Spleen (tissue), 11 donors: ENCODE data around the gene TCOF1. TPM values are rescaled to one million over a fixed set of nuclear protein-coding genes. Genes with fewer than 3 reads are reported as not detected.

Source experiments
- DNase-seq: peaks from one replicate; pipeline ENCODE4 v3.0.0-alpha.2; 2020
- H3K27ac ChIP-seq, 8 donors: fragments of 200-600 bp; sonication (generic) in 7 of 8; 1 replicate in 4 of 8; 2 replicates in 4 of 8; pipeline versions ENCODE4 v1.5.0 to v1.8.0; 2016 to 2021; ENCODE audit warnings: inconsistent platforms in 4 of 8, mild to moderate bottlenecking in 4 of 8, moderate library complexity in 1 of 8
- H3K27me3 ChIP-seq, 7 donors: fragments of 200-600 bp; sonication (generic) in 6 of 7; replicated peaks in 1 of 7; 1 replicate in 4 of 7; 2 replicates in 3 of 7; pipeline versions ENCODE4 v1.5.0 to v1.8.0; 2016 to 2021; ENCODE audit warnings: inconsistent platforms in 3 of 7, mild to moderate bottlenecking in 1 of 7
- H3K36me3 ChIP-seq, 6 donors: fragments of 200-600 bp; sonication (generic) in 5 of 6; 1 replicate in 4 of 6; 2 replicates in 2 of 6; pipeline versions ENCODE4 v1.5.0 to v1.8.0; 2016 to 2021; ENCODE audit warnings: inconsistent platforms in 2 of 6
- H3K4me1 ChIP-seq, 6 donors: fragments of 200-600 bp; sonication (generic) in 5 of 6; 1 replicate in 3 of 6; 2 replicates in 3 of 6; pipeline versions ENCODE4 v1.5.0 to v1.8.0; 2016 to 2021; ENCODE audit warnings: inconsistent platforms in 3 of 6
- H3K4me3 ChIP-seq, 8 donors: fragments of 200-600 bp; sonication (generic) in 7 of 8; 1 replicate in 4 of 8; 2 replicates in 4 of 8; pipeline versions ENCODE4 v1.5.0 to v1.8.0; 2016 to 2021; ENCODE audit warnings: inconsistent platforms in 4 of 8, mild to moderate bottlenecking in 4 of 8, moderate library complexity in 2 of 8
- H3K9me3 ChIP-seq, 8 donors: fragments of 200-600 bp; sonication (generic) in 7 of 8; 1 replicate in 4 of 8; 2 replicates in 4 of 8; pipeline versions ENCODE4 v1.5.0 to v1.8.0; 2016 to 2021; ENCODE audit warnings: inconsistent platforms in 4 of 8
- POLR2A ChIP-seq, 3 donors: fragments of 450-650 bp; IDR thresholded peaks; one replicate each; pipeline ENCODE4 v1.5.1; 2017; ENCODE audit warnings: antibody characterized with exemption in 3 of 3, mild to moderate bottlenecking in 1 of 3
- POLR2AphosphoS5 ChIP-seq, 3 donors: sonication (generic); formaldehyde crosslinking; IDR thresholded peaks; one replicate each; pipeline ENCODE4 v1.5.1; 2017; ENCODE audit warnings: antibody characterized with exemption in 3 of 3
- WGBS, 5 donors: extraction: QIAGEN DNeasy Blood & Tissue Kit in 3 of 5; methylation state at CpG; one replicate each; pipeline versions ENCODE4 v1.1.5 to v1.1.7; 2013 to 2018; 5-methylcytosine and 5-hydroxymethylcytosine counted together
- intact Hi-C: fragments of 100-400 bp; cut with DNase I; formaldehyde crosslinking; loops from one replicate; pipeline ENCODE4 v1.15.0; 2023; ENCODE audit warnings: low total_unique reads
- polyA plus RNA-seq, 3 donors: library from polyadenylated mRNA; stranded (reverse); fragments of 200-250 nt; gene quantifications; one replicate each; pipeline ENCODE4 v1.2.1, GENCODE V29; 2013
- total RNA-seq, 7 donors: library from RNA; depleted of rRNA in 3 of 7; stranded (reverse); fragments of >200 nt in 3 of 7; fragmentation: NEBNext Ultra II Directional in 4 of 7; extraction: Animal tissue kit (Norgen Biotek cat#: 25700) in 4 of 7; gene quantifications; one replicate each; pipeline versions ENCODE4 v1.1.0 to v1.2.1, GENCODE V29; 2016 to 2021
- TF ChIP-seq, protein P1 (sequence below), 11 experiments: fragments of 200-600 bp in 7 of 11; fragments of 450-650 bp in 4 of 11; sonication (generic) in 4 of 11; IDR thresholded peaks in 8 of 11; conservative IDR thresholded peaks in 3 of 11; 1 replicate in 7 of 11; 2 replicates in 4 of 11; pipeline versions ENCODE4 v1.4.0 to v1.8.0; 2016 to 2021; ENCODE audit warnings: antibody characterized with exemption in 11 of 11, inconsistent platforms in 4 of 11, mild to moderate bottlenecking in 1 of 11
- donor health status: healthy with polysubstance abuse.
- donor health status: DM: no; HTN: no; CAD: no; lungs with moderate emphysema.
- donor health status: DM: no; HTN: no; CAD: no.
- donor health status: Bipolar disorder and iron deficiency.
- donor health status: healthy.
- donor health status: DM: no; HTN: no; CAD: no.
- donor health status: DM: yes; HTN: yes; CAD: no.

TCOF1 gene
- total and polyA plus RNA-seq, 10 donors = 15.3 to 44.3 (median 33.0) TPM

DNA sequence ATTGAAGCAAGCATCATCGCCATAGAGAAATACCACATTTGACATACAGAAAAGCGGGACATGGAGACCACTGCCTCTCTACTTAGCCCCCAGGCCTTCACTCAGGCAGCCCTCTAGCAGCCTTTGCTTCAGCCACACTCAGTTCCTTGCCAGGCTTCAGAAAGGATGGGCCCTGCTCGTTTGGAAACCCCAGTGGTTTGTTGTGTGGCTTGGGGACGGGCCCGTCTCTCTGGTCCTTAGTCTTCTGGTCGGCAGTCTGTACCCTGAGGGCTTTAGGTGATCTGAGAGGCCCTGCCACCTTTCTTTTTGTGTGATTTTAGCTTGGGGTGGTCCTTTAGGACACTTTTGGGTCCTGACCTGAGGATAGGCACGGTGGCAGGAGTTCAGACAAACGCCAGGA, 33.7 kb upstream of the TCOF1 start:
- WGBS, 5 donors = 60 to 87% (median 73%) methylated on average over 8 of the region's 8 CpGs
- intact Hi-C loops = no loop called here
- H3K4me3 ChIP-seq = no peak overlapping the region
- H3K27me3 ChIP-seq = no peaks in the 10 kb centered on the region
- DNase-seq = no peak
- no peak overlapping the region for H3K27ac ChIP-seq
- H3K9me3 ChIP-seq = no peaks in the 10 kb centered on the region
- H3K4me1 ChIP-seq = no peaks in the 10 kb centered on the region
- H3K36me3 ChIP-seq = no peaks in the 10 kb centered on the region
- TF ChIP-seq, protein P1, sequence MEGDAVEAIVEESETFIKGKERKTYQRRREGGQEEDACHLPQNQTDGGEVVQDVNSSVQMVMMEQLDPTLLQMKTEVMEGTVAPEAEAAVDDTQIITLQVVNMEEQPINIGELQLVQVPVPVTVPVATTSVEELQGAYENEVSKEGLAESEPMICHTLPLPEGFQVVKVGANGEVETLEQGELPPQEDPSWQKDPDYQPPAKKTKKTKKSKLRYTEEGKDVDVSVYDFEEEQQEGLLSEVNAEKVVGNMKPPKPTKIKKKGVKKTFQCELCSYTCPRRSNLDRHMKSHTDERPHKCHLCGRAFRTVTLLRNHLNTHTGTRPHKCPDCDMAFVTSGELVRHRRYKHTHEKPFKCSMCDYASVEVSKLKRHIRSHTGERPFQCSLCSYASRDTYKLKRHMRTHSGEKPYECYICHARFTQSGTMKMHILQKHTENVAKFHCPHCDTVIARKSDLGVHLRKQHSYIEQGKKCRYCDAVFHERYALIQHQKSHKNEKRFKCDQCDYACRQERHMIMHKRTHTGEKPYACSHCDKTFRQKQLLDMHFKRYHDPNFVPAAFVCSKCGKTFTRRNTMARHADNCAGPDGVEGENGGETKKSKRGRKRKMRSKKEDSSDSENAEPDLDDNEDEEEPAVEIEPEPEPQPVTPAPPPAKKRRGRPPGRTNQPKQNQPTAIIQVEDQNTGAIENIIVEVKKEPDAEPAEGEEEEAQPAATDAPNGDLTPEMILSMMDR (IDR thresholded peaks at IDR 0.05 in 8 of 11, conservative IDR thresholded peaks at IDR 0.05 in 3 of 11) = no peak
- no peak for TF ChIP-seq POLR2A (IDR thresholded peaks at IDR 0.05)
- TF ChIP-seq POLR2AphosphoS5 (IDR thresholded peaks at IDR 0.05) = no peak

DNA sequence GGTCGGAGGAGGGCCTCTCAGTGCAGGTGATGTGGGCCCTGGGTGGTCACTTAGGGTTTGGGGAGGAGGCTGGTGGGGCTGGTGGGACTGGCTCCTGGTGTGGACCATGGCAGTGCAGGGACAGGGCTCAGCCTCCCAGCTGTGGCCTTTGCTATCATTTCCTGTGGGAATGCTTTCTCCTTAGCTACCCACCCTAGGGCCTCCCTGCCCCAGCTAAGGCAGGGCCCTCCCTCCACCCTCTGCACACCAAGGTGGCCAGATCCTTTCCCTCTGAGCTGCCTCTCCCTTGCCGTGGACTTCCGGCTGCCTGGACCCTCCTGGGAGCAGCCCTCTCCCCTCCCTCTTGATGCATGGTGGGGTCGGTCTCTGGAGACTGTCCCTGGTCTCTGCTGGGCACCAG, 32.1 kb upstream of the TCOF1 start:
- no peaks in the 10 kb centered on the region for H3K9me3 ChIP-seq
- WGBS, 5 donors = 81 to 93% (median 88%) methylated on average over 4 of the region's 4 CpGs
- no peaks in the 10 kb centered on the region for H3K27me3 ChIP-seq
- no peak overlapping the region for H3K4me3 ChIP-seq
- DNase-seq = no peak
- TF ChIP-seq, protein P1 (IDR thresholded peaks at IDR 0.05 in 8 of 11, conservative IDR thresholded peaks at IDR 0.05 in 3 of 11) = no peak
- TF ChIP-seq POLR2A (IDR thresholded peaks at IDR 0.05) (no peak), POLR2AphosphoS5 (IDR thresholded peaks at IDR 0.05) (no peak)
- H3K27ac ChIP-seq = no peak overlapping the region
- no peaks in the 10 kb centered on the region for H3K36me3 ChIP-seq
- intact Hi-C loops = no loop called here
- no peaks in the 10 kb centered on the region for H3K4me1 ChIP-seq

DNA sequence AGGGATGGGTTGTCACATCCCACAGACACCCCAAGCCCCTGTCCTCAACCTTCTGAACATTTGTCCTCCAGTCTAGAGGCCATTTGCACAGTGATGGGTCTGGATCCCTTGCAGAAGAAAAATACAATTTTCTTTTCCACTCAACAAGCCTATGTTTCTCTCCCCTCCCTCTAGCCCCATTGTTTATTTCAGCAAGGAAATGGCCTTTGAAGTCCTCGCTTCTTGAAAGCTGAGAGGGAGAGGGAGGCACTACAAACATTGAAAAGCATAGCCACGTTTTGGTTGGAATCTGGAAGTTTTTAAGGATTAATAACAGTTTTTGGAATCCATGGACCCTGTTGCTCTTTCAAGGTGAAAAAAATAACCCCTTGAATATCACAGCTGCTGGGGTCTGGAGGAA, 30.8 kb upstream of the TCOF1 start:
- Histone ChIP-seq H3K4me1 (no peaks in the 10 kb centered on the region), H3K9me3 (no peaks in the 10 kb centered on the region), H3K4me3 (no peak overlapping the region), H3K27me3 (no peaks in the 10 kb centered on the region), H3K36me3 (no peaks in the 10 kb centered on the region), H3K27ac (no peak overlapping the region)
- no peak for DNase-seq
- intact Hi-C loops = no loop called here
- no peak for TF ChIP-seq POLR2AphosphoS5 (IDR thresholded peaks at IDR 0.05)
- TF ChIP-seq POLR2A (IDR thresholded peaks at IDR 0.05) = no peak
- TF ChIP-seq, protein P1 (IDR thresholded peaks at IDR 0.05 in 8 of 11, conservative IDR thresholded peaks at IDR 0.05 in 3 of 11) = no peak
- 53 to 76% (median 67%) methylated on average over 2 of the region's 2 CpGs for WGBS, 5 donors

DNA sequence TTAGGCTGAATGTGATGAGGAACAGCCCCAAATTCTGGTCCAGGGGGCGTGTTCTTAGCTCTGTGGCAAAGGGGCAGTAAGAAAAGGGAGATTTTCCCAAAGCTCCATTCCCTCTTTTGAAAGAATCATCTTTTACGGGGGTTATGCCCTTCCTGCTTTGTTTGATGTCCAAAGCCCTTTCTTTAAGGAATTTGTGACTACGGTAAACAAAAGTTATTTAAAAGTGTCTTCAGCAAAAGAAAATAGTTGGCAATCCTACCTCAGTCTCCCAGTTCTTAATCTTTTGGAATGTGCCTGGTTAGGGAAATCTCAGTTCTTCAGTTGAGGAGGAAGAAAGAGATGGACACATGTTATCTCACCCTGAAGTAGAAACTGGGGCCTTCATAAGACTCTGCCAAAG, 30.4 kb upstream of the TCOF1 start:
- intact Hi-C loops = no loop called here
- WGBS, 5 donors = 63 to 83% (median 74%) methylated on average over 3 of the region's 3 CpGs
- H3K4me3 ChIP-seq = no peak overlapping the region
- no peaks in the 10 kb centered on the region for H3K36me3 ChIP-seq
- no peaks in the 10 kb centered on the region for H3K4me1 ChIP-seq
- DNase-seq = no peak
- TF ChIP-seq, protein P1 (IDR thresholded peaks at IDR 0.05 in 8 of 11, conservative IDR thresholded peaks at IDR 0.05 in 3 of 11) = no peak
- TF ChIP-seq POLR2AphosphoS5 (IDR thresholded peaks at IDR 0.05) = no peak
- TF ChIP-seq POLR2A (IDR thresholded peaks at IDR 0.05) = no peak
- H3K9me3 ChIP-seq = no peaks in the 10 kb centered on the region
- H3K27me3 ChIP-seq = no peaks in the 10 kb centered on the region
- H3K27ac ChIP-seq = no peak overlapping the region
